ENCODE measurements around the gene ZFHX3.

ZFHX3 gene

DNA sequence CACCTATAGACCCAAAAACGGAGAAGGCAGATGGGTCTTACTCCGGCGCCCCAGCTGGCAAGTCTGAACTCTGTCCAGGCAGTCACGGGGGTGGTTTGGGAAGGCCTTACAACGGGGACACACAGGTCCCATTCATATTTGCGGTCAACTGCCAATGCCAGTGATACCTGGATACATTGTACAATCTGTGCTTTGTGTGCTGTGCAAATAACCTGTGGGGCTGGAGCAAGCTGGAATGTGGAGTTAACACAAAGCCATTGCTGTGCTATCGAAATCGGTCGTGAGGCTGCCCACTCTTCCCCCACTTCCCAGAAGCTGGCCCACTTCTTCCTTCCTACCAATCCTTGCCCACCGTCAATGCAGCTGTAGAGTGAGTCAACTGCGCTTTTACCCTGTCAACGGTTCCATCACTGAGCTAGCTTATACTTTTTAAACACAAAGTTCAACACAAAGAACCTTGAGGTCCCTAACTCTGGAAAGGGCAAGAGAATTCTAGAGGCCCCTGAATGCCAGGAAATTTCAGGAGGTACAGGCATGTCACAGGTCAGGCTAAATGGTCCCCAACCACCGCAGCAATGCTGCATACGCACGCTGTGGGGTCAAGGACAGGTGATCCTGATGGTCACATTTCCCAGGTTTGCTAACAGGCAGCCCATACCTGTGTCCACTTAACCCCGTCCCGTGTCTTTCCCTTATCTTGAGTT lies 122.8 kb downstream of the ZFHX3 start:
- no peak for DNase-seq

DNA sequence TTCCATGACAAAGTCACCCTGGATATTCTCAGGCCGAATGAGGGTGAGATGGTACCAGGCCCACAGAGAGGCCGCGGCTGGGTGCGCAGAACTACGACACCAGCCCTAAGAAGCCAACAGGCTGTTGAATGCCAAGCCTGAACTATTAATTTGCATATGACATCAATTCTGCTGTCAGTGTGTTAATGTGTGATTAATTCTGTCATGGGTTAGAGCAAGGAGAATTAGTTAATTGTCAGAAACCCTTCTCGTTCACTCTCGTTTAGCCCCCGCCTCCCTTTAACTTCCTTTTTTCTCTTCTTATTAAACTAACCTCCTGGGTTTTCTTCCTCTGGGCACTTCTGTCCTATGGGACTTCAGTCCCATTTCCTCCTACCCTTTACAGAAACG lies 123.4 kb downstream of the ZFHX3 start:
- DNase-seq = no peak

DNA sequence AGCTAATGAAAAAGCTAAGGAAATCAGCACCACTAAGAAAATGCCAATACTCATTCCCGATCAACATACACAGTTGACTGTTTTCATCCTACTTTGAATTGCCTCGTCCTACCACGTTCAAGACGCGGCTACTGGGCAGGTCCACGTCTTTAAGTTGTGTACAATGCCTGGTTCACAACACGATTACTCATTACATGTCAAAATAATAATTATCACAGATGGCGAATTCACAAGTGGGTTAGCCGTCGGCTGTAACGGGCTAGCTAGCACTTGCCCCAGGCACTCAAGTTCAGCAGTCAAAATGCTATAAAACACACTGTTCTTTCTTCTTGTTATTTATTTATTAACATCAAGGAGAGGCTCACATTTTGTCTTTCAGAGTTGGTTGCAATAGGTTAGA lies 124.2 kb downstream of the ZFHX3 start:
- no peak for DNase-seq

DNA sequence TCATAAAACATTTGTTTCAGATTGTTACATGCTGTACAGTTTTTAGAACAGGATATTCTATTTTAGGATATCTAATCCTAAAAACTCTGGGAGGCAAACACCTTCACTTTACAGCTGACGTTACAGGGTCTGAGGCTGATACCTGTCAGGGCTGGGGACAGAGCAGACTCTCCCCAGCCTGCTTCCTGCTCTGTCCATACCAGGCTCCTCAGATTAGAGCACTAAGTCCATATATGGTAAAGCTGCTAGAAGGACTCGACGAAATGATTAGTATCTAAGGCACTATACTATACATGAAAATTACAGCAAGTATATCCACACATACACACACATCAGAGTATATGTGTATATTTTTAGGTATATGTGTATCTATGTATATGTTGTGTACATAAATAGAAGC lies 125.2 kb downstream of the ZFHX3 start:
- no peak for DNase-seq

DNA sequence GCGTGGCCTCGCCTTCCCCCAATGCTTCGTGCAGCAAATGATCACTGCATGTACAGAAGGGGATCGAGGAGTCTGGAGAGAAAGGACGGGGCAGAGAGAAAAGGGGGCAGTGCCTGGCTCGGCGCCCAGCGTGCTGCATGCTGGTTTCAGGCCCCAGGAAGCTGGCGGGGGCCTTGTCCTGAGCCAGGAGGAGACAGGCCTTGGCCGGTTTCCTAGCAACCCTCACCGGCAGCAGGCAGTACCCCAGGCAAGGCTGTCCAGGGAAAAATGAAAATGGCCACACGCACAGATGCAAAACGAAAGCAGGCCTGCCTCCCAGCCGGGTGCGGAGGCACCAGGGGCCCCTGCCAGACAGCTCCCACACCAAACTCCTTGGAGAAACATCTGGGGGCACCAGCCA lies 126.3 kb downstream of the ZFHX3 start:
- DNase-seq = no peak

DNA sequence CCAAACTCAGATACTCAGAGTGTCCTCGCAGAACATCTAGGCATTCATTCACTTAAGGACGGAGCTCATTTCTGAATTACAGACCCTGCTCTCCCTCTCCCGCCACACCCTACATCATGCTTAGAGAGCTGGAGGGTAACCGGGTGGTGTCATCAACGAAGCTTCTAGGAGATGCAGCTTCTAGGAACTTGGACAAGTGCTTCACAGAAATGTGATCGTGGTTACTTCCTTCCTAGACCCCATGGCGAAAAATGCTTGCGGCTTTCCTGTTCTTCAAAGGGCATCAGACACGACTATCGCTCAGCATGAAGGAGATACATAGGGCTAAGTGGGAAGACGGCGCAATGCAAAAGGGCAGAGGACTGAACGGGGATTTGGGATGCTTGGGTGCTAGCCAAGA lies 126.8 kb downstream of the ZFHX3 start:
- DNase-seq = no peak

DNA sequence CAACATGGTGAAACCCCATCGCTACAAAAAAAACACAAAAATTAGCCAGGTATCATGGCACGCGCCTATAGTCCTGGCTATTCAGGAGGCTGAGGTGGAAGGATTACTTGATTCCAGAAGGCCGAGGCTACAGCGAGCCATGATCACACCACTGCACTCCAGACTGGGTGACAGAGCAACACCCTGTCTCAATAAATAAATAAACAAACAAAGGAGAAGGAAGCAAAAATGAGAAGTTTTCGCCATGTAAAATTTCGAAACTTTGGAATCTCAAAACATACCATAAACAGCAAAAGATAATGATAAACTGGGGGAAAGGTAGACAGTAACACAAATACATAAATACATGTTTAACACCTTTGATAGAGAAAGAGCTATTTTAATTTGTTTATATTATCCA lies 130.9 kb downstream of the ZFHX3 start:
- no peak for DNase-seq

DNA sequence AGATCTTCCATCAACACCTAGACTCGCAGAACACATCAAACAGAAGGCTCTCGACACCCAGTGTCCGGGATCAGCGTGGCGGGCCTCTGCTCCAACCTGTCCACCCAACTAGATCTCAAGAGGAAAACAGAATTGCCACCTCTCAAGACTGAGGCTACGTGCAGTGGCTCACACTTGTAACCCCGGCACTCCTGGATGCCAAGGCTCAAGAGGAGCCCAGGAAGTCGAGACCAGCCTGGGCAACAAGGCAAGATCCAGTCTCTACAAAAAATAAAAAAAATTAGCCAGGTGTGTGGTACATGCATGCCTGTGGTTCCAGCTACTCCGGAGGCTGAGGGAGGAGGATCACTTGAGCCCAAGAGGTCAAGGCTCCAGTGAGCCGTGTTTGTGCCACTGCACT lies 132.6 kb downstream of the ZFHX3 start:
- no peak for DNase-seq

DNA sequence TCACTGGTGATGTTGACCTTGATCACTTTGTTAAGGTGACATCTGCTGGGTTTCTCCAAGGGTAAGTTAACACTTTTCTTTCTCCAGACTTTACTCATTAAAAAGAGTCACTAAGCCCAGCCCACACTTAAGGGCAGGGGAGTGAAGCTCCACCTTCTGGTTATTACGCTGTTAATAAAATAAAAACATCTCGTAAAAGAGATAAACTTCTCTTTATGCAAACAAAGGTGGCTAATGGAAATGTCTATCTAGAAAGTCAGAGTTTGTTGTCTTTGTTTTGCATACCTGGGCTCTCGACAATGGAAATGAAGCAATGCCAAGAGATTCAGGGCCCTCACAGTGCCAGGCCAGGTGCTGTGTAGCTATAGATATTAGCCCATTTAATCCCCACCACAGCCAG lies 134.4 kb downstream of the ZFHX3 start:
- DNase-seq = no peak

DNA sequence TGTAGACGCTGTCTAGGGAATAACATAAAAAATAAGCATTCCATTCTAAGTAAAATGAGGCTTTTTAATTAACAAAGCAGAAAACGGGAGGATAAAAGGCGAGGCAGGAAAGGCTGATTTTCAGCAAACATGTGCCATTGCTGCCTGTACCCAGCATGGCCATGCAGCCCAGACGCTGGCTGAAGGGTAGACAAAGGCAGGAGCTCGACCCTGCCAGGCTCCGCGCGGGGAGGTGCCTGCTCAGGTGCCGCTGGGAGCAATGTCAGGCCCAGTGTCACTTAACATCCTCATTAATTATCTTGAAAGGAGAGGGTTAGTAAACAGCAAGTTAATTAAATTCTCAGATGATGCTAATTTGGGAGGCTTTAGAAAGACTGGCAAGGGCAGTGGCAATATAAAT lies 136.0 kb downstream of the ZFHX3 start:
- no peak for DNase-seq

DNA sequence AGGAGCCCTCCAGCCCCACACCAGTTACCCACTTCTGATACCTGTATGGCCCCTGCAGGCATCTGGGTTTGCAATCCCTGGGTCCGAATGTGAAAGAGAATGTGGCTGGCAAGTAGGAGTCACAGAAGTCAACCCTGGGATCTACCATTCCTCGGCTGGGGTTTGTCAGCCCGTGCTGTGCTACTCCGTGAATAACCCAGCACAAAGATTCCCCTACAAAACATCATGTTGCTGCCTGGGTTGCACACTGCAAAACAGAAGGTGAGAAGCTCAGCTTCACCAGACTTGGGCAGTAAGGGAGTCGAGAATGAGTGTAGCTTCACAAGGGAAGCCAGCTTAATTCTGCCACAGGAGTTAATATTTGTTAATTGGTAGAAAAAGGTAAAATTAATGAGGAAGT lies 137.1 kb downstream of the ZFHX3 start:
- DNase-seq = no peak

DNA sequence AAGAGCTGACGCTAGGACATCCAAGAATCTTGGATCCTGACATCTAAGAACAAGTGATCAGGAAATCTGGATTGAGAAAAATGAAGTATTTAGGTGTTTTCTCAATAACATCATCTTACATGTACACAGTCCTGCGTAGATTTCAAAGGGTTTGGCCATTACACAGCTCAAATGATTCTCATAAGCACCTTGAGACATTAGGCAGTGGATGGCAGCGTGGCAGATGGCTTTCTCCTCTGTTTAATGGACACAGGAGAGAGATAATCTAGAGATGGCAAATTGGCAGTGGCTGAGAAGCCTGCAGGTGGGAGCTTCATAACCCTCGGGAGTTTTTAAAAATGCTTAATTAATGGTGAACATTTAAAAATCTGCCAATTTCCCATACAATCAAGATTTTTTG lies 137.5 kb downstream of the ZFHX3 start:
- DNase-seq = no peak

DNA sequence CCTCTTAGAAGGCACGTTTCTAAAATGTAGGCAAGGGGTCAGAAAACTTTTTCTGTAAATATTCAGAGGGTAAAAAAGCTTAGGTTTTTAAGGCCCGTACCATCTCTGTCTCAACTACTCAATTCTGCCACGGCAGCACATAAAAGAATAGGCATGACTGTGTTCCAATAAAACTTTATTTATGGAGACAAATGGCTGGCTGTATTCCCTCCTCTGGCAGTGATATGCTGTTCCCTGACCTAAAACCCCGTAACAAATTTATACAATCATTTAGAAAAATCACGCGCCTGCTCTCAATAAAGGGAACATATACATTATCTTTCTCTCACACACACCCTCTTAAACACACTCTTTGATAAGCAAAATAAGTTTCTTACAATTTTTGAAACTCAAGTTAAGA lies 138.7 kb downstream of the ZFHX3 start:
- no peak for DNase-seq

DNA sequence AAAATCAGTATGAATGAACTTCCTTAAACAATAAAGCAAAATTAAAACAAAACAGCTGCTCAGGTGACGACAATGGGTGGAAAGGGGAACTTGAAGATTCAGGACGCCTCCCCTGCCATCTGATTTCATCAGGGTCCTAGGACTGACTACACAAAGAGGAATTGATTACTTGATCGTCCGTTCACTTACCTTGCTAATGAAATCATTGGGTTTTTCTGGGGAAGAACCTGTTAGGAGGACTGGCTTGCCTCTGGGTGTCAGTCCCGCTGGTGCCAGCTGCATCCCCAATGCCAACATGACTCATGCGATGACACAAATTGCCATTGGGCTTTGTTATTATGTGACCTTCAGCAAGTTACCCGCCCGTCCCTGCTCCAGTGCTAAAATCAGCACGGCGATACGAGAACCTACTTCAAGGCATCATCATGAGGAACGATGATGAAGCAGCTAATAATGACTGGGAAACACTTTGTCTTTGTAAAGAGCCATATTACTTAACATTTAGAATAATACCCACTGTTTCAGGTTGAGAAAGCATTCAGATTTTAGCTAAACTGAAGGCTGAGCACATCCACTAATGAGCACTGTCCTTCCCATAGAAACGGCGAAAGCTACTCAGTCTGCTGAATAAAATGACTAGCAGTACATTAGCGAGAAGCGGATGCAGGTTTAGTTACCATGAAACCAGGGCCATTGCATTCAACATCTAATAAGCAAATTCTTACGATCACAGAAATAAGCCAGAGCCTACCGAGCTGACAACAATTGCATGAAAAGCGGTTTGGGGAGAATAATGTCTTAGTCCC lies 139.4 kb downstream of the ZFHX3 start:
- DNase-seq = no peak

DNA sequence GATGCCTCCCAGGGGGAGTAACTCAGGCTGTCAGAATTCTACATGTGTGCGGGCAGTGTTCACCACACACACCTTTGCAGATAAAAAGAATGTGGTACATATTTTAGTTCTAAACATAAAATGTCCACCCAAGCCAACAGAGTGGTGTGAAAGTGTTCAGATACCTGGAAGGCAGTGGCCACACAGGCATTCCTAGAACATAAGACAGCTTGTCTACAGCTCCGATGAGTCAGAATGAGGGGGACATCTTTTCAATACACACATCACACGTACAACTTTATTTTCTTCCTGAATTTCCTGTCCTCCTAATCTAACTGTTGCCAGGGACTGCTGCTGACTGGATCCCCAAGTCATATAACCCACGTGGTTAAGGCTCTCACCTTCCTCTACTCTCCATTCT lies 142.3 kb downstream of the ZFHX3 start:
- DNase-seq = no peak

DNA sequence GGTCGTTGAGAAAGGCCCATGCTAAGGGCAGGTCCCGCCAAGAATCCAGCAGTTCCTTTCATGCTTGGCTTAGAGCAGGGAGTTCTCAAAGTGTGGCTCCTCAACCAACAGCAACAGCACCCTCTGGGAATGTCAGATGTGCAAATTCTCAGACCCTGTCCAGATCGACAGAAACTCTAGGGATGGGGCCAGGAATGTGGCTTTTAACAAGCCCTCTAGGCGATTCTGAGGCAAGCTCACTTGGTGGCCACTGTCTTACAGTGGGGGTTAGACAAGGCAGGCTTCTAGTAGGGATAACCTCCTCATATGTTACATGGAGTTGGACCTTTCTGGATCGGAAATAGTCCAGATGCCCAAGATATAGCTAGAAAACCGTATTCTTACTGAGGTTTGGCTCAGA lies 144.8 kb downstream of the ZFHX3 start:
- no peak for DNase-seq

DNA sequence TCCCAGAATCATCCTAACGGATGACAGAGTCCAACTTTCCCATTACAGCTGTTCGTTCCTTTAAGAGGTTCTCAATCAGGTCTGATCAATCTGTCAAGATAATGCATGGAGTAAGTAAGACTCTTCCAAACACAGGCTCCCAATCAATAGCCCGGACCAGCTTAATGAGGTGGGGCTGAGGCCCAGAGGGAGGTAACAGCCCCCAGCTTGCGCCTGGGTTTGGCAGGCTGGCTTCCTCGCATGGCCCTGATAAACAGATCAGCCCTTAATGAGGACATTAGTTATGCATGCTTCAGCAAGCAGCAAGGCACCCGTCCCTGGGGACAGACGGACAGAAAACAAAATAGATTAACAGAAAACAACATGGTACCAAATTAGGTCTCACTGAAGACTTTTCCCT lies 145.7 kb downstream of the ZFHX3 start:
- DNase-seq = no peak

DNA sequence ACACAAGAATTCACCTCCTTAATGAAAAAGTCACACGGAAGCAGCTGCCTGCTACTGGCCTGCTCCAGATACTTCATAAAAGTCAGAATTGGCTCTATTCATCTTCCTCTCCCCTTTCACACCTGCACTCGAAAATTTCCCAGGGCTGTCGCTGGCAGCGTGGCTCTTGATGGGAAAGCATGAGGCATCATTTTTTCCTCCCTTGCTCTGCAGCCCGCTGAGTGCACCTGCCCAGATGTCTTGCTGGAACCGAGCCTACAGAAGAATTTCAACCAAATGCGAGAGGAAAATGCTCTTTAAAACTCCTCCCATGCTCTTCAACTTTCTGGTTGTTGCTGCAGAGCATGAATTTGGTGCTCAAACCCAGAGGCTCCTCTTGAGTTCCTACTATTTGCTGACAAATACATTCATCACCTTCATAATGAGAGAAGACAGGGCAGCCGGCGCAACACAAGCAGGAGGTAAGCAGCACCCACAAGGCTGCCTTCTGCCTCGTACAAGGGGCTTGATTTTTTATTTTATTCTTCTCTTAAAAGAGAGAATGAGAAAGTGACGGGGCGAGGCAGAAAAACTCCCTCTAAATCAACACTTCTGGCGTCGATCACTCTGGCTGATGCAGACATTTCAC lies 146.8 kb downstream of the ZFHX3 start:
- no peak for DNase-seq

DNA sequence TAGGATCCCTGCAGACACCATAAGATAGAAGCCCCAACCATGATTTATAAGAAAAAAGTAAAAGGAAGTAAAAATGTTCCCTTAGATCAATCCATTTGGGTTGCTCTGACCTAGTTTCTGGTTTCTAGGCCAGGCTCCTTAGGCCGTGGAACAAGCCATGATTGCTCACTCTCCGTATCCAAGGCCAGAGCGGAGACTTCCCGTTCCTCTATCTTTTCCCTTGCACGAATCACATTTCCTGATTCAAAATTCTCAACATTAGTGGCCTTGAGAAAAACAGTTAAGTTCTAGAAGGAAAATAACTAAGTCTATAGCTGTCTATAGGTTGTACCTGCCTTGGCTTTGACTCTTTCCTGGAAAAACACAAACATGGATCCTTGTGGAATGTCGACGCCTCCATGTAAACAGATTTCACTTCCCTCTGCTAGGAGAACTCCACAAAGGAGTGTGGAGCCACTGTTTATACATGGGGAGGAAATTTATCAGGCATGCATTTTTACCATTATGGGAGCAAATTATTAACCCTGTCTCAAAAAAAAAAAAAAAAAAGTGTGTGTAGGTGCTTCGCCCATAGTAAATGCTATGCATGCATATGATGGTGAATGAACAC lies 149.6 kb downstream of the ZFHX3 start:
- DNase-seq = no peak

DNA sequence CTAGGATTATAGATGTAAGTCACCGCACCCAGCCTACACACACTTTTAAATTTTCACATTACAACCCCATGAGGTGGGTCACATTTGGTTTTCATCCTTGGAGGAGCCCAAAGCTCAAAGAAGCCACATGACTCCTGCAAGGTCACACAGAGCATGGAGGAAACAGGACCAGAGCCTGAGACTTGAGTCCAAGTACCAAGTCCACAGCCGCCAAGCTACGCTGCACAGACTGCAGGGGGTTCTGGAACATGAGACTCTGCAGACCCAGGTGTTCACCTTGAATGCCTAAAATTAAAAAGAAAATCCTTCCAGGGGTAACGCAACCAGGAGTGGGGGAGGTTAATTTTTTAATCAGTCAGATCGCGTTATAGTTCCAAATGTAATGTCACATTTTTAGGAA lies 150.2 kb downstream of the ZFHX3 start:
- DNase-seq = no peak

DNA sequence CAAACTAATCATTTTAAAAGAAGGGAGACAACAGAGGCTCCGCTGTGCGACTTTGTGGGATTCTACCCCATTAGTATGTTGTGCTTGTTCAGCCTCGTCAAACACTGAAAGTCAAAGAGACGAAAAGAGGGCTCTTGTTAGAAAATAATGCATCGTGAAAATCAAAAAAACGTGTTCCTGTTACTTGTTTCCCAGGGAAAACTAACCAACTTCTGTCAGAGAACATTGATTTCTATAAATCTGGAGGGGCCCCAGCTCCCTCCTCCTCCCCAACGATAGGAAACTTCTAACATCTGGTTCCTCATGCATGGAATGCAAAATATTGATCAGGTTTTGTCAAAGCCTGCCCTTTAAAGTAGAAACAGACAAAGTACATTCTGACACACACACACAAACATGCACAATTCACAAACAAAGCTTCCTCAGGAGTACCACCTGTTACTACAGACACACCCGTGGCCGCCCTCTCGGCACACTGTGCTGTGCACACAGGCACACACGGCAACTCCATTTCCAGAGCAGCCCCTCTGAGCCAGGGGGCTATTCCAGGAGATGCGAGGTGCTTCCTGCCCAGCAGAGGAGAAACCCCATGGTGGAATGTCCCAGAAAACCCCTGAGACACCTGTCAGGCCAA lies 151.3 kb downstream of the ZFHX3 start:
- DNase-seq = no peak

DNA sequence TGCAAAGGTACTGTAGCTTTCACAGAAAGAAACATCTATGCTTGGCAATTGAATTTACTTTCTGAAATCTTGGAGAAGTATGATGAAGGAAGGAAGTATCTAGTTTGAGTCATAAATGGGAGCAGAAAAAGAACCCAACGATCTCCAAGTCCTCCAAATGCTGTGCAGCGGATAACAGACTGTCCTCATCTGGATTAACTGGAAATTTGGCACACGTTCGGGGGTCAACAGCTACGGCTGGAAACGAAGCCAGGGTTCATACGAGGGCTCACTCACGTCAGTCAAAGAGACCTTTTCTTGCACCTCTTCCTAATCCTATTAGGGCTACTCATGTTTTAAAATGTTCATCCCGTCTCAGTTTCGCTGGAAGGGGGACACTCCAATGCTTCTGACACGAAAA lies 152.0 kb downstream of the ZFHX3 start:
- DNase-seq = no peak
